IMR-90 (cell line): ENCODE results near the gene GBA3.

Source experiments
- POLR2A ChIP-seq: IDR thresholded peaks from 2 replicates; pipeline ENCODE4 v1.6.1; 2012; ENCODE audit warnings: mild to moderate bottlenecking, low read depth, low read length
- TF ChIP-seq, protein P1 (sequence below): conservative IDR thresholded peaks from 2 replicates; pipeline ENCODE4 v1.5.1; 2012; ENCODE audit warnings: mild to moderate bottlenecking, low read depth, low read length, improper control_type of control experiment

DNA sequence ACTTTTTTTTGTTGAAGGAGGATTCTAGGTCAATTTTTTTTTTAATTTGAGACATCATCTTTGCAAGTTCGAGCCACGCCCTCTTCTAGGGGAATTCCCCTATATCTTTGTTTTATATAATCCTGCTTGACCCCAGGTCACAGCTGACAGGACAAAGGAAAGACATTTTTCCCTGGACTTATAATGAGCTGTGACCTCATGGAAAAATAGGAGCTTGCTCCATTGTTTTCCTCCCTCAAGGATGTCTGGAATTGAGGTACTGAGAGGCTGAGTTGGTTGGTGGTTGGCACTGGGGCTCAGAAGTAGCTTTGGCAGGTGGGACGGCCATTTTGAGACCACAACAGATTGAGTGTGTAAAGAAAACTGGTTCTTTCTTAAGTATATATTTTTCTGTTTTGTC is 49.0 kb downstream of the GBA3 start:
- TF ChIP-seq, protein P1, sequence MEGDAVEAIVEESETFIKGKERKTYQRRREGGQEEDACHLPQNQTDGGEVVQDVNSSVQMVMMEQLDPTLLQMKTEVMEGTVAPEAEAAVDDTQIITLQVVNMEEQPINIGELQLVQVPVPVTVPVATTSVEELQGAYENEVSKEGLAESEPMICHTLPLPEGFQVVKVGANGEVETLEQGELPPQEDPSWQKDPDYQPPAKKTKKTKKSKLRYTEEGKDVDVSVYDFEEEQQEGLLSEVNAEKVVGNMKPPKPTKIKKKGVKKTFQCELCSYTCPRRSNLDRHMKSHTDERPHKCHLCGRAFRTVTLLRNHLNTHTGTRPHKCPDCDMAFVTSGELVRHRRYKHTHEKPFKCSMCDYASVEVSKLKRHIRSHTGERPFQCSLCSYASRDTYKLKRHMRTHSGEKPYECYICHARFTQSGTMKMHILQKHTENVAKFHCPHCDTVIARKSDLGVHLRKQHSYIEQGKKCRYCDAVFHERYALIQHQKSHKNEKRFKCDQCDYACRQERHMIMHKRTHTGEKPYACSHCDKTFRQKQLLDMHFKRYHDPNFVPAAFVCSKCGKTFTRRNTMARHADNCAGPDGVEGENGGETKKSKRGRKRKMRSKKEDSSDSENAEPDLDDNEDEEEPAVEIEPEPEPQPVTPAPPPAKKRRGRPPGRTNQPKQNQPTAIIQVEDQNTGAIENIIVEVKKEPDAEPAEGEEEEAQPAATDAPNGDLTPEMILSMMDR = no peak
- no peak for TF ChIP-seq POLR2A
